ENCODE measurements around the gene RASA1.

DNA sequence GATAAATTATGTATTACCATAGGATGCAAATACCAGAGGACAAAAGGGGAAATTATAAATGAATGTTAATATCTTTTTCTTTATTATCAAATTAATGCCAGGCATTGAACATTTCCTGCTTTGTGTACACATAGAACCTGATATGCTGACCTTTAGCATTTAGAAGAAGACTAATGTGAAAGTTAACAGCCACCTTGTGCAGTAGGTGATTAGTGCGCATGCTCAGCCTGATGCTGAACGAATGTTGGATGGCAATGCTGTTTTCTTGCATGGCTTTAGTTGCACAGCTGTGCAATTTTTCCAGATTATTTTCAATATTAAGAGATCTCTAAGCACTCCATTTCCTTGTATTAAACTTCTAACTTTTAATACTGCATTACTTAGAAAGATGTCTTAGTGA lies 99.6 kb downstream of the RASA1 start:
- TF ChIP-seq, protein P1, sequence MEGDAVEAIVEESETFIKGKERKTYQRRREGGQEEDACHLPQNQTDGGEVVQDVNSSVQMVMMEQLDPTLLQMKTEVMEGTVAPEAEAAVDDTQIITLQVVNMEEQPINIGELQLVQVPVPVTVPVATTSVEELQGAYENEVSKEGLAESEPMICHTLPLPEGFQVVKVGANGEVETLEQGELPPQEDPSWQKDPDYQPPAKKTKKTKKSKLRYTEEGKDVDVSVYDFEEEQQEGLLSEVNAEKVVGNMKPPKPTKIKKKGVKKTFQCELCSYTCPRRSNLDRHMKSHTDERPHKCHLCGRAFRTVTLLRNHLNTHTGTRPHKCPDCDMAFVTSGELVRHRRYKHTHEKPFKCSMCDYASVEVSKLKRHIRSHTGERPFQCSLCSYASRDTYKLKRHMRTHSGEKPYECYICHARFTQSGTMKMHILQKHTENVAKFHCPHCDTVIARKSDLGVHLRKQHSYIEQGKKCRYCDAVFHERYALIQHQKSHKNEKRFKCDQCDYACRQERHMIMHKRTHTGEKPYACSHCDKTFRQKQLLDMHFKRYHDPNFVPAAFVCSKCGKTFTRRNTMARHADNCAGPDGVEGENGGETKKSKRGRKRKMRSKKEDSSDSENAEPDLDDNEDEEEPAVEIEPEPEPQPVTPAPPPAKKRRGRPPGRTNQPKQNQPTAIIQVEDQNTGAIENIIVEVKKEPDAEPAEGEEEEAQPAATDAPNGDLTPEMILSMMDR (IDR thresholded peaks at IDR 0.05 in 8 of 11, conservative IDR thresholded peaks at IDR 0.05 in 3 of 11) = no peak
- no peak for TF ChIP-seq POLR2AphosphoS5 (IDR thresholded peaks at IDR 0.05)

All from spleen (tissue), 7 donors.